ENCODE measurements around the gene CXCL5.
"Not testable (repeated sequence)": the region's sequence is repeated elsewhere in the genome, so short reads cannot be mapped to it uniquely, and the experiment has no call there.

DNA sequence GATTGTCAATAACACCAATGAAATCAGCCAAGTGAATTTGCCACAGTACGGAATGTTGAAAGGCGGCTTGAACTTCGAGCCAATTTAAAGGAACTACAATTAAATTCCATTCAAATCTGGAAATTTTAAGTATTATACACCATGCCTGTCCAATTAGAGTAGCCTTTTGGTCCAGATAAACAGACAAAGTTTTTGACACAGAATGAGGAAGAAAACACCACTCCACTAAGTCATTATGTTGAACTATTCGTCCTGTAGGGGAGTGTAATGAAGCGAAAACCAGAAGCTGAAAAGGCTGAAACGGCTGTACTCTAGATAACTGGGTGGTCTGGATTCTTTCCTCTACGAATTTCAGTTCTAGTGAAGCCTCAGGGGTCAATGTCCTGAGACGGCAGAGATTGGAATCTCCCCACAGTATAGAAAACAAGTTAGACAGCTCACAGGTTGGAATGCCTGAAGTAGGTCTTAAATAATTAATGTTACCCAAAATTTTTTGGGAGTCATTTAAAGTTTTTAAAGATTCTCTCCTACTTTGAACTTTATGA lies 48.0 kb downstream of the CXCL5 start:
- TF ChIP-seq CTCF (IDR thresholded peaks at IDR 0.05); POLR2AphosphoS5 (IDR thresholded peaks at IDR 0.05; ENCODE audit: insufficient read depth in 1 of 2, low read depth in 1 of 2): not testable (repeated sequence)
